HG03571 (cell line): Measurements from ENCODE around the gene PCNX4.

Experiments
- ATAC-seq: cut with Tn5 transposase; IDR thresholded peaks from one replicate; pipeline ENCODE4 v1.9.1; 2021; ENCODE audit not compliant: unreplicated experiment

PCNX4 gene

DNA sequence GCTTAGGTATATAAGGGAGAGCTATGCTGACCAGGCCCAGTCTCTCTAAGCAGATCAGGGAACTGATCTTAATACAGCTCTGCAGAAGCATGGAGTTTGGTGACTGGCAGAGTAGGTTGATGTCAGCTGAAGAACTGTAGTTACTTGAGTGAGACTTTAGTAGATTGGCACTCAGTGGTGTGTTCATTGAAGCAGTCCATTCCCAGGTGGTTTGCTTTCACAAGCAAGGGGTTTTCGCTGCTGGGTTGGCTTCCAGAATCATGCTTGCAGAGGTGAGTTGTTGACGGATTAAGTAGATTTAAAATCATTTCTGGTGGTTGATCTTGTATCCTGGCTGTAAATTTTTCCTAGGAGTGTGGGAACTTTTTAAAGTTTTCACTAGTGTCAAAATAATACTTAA is 80.0 kb downstream of the PCNX4 start:
- no peak for ATAC-seq

DNA sequence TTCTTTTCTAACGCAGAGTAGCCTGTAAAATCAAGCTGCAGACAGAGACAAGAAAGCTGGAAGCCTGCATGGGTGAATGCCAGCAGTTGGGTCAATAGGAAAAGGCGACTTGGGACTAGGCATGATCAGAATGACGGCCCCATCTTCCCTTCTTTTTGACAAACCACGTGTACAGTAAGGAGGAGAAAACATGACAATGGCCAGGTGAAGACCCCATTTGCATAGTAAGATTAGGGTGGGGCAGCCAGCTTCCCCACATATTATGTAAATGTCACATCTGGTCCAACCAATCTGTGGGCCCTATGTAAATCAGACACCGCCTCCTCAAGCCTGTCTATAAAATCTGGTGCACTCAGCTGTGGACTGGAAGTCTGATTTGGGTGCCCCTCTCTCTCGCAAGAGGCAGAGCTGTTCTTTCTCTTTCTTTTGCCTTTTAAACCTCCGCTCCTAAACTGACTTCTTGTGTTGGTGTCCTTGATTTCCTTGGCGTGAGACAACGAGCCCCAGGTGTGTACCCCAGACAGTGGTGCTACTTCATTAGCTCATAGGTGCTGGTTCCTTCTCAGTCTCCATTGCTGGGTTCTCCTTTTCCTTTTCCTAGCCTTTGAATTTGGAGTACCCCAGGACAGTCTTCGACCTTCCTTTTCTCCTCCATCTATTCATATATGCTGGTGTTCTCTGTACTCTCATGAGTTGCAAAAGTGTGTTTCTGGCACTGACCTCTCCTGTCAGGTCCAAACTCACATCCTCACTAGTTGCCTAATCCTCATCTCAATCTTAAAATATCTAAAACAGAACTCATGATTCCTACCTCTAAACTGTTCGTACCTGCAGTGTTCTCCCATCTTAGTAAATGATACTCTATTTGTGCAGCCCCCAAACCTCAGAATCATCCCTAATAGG is 82.9 kb downstream of the PCNX4 start:
- ATAC-seq = no peak

DNA sequence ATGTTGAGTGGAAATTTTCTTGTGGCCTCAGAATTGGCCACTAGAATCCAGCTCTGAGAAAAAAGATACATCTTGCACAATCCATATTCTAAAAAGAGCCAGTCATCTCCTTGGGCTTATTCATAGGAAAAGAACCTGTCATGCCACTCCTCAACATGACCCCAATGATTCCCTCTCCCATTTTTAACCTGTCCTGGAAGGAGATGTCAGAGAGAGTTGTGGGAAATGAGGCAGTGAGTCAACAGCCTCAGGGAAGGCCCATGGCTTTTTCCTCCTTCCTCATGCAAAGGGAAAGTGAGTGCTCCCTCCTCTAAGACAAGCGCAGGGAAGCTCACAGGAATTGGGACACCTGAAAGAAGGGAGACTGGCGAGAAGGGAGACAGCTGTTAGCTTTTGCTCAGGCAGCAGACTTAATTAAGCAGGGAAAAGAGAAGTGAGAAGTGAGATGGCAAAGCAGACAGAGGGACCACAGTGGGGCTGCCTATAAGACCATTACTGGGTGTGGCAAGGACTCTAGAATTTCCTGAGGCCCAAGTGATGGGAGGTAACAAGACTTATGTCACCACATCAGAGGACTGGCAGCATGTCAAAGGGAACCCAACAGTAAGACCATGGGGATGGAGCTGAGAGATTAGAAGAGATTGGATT is 83.7 kb downstream of the PCNX4 start:
- no peak for ATAC-seq

DNA sequence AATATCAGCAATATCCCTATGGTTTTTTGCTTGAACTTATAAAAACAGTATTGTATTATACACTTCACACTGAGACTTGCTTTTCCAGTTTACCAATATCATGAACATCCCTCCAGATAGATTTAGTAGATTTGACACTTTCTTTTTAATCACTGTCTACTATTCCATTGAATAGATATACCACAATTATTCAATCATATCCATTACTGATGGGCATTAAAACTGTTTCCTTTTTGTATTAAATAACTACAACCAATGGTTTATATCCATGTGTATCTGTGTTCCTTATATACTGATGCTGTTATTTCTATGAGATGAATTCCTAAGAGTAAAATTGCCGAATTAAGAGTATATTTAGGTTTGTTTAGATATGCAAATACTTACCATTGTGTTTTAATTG is 86.4 kb downstream of the PCNX4 start:
- no peak for ATAC-seq

DNA sequence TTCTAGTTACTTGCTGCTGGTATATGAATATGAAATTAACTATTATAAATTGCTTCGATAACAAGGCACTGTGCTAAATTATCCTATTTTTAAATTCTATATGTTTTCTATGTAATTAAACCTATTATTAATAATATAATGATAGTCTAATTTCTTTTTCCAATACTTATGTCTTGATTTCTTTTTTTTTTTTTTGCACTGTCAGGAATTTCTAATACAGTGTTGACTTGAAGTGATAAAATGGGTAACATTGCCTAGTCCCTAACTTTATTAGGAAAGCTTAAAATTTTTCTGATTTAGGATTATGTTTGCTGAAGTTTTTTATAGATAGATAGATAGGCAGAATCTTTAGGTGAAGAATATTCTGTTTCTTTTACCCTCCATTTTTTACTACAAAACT is 87.1 kb downstream of the PCNX4 start:
- ATAC-seq = no peak

DNA sequence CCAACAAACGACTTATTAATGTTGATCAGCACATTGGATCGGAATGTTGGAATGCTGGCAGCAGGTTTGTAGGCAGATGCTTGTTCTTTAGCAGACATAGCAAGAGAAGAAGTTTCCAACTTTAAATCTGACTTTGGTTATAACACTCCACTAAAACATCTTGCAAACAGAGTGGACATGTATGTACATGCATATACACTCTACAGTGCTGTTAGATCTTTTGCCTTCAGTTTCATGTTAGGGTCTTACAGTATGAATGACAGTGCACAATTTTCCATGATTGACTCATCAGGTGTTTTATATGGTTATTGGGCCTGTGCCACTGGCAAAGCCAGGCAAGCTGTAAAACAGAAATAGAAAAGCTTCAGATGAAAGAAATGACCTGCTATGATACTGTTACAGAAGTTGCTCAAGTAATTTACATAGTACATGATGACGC is 87.7 kb downstream of the PCNX4 start:
- ATAC-seq = no peak

DNA sequence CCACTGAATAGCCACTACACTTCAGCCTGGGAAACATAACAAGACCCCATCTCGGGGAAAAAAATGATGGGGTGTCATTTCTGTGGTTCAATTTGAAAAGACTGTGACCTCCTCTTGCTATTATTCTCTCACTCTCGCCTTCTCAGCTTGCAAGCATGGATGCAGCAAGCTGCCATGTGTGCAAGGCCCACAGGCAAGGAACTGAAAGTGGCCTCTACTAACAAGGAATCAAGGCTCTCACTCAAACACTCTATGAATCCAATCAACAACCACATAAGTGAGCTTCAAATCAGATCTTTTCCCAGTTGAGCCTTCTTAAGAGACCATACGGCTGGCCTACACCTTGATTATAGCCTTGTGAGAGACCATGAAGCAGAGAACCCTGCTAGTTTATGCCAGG is 91.4 kb downstream of the PCNX4 start:
- peak; percentile 17 for ATAC-seq

DNA sequence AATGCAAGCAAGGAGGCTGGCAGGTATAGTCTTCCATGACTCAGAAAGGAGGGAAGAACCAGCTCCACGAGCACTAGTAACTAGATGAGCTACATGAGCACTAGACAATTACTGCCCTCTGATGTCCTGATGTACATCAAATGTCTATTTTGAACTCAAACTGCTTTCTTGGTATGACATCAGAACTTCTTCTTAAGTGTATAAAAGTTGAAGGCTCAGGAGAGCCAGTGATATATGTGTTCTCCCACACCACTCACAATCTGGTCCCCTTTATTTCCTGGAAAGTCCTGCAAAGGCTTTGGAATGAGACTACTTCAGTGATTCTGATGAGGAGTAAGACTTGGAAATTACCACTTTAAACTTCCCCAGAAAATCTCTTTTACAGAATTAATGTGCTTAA is 92.0 kb downstream of the PCNX4 start:
- peak; percentile 27 for ATAC-seq

DNA sequence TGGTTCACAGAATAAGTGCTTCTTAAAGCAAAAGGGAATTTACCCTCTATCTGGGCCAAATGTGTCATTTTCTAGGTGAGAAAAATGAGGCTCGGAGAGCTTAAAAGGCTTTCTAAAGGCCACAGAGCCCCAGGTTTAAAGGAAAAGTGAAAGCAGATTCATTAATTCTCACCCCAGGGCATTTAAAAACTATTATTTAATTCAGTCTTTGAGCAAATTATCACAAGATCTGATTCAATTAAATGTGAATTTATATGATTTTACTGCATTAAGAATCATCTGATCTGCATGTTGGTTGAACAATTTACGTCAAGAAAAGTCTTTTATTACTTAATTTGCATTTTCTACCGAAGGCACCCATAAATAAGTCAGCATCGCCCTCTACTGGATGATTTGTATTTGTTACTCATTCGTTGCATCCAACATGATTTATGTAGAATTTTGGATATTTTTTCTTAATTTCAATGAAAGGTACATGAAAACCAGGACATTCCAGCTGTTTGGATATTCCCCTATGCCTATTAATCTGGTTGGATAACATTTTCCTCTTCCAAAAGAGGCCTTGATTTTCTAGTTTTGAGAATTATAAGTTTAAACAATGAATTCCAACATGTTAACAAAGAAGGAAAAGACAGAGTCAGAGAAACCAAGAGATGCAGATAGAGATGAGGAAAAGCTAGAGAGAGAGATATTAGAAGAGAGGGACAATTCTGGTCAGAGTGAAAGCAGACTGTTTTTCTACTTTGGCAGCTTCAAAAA is 92.6 kb downstream of the PCNX4 start:
- ATAC-seq = peak; percentile 52

DNA sequence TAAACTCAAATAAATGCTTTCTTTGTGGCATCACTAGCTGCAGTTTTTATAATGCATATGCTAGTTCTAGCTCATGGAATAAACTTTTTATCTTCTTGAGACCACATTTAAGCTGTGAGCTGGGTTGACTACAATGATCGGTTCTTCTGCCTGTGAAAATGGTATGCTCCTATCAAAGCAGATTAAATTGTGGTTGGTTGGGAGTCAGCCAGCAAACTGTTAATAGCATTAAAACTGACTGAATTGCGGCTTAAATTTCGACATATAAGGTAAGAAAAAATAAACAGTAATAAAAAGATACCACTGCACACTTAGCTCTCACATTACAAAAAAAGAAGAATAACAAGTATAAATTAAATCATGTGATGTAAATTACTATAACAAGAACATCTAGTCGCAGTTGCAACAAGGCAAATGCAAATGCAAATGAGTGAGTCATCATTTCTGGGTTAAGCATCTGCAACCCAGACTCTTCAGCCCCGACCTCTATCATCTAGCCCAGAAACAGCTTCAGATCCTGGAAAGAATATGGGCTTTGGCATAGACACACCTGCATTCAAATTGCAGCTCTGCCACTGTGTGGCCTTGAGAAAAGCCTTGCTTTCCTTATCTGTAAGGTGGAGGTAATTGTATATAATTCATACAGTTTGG is 93.3 kb downstream of the PCNX4 start:
- no peak for ATAC-seq

DNA sequence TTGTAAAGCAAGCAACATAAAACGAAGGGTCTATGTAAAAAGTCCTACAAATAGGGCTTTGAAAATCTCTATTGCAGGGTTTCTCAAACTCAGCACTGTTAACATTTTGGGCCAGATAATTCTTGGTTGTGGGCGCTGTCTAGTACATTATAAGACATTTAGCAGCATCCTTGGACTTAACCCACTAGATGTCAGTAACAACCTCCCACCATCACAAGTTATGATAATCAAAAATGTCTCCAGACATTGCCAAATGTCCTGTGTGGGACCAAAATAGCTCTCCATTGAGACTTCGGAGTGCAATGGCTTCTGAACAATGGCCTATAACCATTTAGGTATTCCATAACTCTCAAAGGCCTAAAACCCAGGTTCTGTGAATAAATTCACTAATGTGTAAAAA is 96.4 kb downstream of the PCNX4 start:
- no peak for ATAC-seq

DNA sequence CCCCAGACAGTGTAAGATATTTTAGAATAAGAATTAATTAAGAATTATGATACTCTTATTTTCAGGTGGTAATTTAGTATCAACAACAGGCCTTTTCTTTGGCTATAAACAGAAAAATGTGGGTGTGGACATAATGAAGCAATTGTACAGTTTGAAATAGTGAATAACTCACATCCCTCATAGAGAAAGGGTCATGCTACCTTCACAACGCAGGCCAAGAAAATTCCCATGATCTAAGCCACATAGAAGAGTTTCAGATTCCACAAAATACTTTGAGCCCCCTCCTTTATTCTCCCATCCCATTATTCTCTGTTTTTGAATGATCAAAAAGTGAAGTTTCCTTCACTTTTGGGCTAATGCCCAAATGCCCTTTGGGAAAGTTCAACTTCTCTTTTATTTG is 97.0 kb downstream of the PCNX4 start:
- ATAC-seq = no peak

DNA sequence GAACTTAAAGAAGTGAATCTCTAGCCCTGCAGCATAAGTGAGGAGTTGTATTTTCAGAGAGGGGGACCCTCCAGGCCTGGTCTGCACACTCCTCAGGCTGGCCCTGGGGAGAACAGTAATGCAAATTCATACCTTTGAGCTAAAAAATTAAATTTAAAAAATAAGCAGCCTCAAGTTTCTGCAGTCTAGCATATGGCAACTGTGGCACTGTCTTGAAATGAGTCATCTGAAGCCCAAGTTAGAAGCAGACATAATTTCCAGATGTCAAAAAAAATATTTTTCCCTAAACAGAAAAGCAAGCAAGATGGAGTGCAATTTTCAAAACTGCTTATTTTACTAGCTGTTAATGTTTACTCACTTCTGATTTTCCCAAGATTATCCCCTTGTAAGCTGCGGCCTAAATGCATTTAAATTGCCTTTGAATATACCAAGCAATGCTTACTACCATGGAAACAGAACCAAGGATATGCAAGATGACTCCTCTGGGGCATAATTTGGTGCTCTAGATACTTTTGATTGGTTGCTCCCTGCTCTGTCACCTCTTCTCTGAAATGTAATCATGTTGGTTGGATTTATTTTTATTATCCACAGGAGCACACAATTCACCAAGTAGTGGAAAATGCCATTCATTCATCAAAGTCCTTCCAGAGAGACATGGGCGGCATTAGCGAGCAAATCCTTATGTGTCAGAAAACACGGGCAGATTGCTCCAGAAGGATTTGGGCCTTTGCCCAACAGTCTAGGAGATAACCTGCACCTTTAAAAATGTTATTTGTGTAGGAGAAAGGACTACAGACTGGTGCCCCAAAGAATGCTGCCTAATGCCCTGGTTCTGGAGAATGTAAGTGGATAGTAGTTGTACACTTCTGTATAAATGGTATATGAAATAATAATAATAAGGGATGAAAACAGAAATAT is 98.5 kb downstream of the PCNX4 start:
- ATAC-seq = no peak

DNA sequence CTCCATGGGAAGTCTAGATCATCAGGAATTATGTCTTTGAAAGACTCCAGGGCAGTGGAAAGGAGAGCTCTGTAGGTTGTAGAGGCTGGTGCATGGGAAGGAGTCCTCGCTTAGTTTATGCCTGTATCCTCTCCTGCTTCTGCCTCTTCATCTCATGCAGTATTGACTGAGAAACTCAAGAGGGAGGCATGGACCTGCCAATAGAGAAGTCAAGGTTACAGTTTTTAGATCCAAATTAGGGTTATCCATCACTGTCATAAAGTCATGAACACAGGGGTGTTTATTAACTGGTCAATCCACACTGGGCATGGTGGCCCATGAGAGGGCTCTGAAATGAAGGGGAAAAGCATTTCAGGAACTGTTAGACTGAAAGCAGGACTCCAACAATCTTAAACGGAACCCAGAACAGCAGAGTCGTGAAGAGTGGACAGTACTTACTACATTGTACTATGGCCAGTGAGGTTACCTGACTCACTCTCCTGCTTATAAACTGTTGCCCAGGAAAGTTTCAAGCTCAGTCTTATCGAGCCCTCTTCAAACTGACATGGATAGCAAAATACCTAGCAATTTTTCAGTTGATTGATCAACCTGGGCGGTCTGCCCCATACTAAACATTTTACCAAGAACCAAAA is 103.6 kb downstream of the PCNX4 start:
- peak; percentile 65 for ATAC-seq

DNA sequence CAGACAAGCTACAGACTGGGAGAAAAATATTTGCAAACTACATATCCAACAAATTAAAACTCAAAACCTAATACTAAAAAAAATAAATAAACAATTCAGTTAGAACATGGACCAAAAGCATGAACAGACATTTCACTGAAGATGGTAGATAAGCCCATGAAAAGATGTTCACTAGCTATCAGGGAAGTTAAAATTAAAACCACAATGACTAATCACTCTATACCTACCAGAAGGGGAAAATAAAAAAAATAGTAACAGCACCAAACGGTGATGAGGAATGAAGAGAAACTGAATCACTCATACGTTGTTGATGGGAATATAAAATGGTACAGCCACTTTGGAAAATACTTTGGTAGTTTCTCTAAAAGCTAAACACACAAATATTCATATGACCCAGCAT is 104.6 kb downstream of the PCNX4 start:
- no peak for ATAC-seq

DNA sequence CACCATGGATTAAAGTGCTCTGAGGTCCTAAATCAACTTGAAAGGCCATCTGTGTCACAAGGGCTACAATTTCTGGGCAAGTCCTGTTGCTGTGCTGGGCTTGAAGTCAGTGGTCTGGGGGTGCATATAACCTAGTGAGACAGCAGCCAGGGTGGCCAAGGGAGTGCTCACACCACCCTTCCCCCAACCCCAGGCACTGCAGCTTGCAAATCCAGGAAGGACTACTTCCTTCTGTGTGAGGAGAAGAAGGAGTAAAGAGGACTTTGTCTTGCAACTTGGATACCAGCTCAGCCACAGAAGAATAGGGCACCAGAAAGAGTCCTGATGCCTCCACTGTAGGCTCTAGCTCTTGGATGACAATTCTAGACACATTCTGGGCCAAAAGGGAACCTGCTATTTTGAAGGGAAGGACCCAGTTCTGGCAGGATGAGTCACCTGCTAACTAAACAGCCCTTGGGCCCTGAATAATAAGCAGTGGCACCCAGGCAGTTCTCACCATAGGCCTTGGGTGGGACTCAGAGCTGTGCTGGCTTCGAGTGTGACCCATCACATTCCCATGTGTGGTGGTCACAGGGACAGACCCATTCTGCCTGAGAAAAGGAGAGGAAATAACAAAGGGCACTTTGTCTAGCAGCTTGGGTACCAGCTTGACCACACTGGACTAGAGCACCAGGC is 106.0 kb downstream of the PCNX4 start:
- no peak for ATAC-seq

DNA sequence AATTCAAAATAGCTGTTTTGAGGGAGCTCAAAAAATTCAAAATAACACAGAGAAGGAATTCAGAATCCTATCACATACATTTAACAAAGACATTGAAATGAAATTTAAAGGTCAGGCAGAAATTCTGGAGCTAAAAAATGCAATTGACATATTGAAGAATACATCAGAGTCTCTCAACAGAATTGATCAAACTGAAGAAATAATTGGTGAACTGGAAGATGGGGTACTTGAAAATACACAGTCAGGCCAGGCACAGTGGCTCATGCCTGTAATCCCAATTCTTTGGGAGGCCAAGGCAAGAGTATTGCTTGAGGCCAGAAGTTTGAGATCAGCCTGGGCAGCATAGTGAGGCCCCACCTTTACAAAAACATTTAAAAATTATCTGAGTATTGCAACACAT is 107.6 kb downstream of the PCNX4 start:
- ATAC-seq = no peak

DNA sequence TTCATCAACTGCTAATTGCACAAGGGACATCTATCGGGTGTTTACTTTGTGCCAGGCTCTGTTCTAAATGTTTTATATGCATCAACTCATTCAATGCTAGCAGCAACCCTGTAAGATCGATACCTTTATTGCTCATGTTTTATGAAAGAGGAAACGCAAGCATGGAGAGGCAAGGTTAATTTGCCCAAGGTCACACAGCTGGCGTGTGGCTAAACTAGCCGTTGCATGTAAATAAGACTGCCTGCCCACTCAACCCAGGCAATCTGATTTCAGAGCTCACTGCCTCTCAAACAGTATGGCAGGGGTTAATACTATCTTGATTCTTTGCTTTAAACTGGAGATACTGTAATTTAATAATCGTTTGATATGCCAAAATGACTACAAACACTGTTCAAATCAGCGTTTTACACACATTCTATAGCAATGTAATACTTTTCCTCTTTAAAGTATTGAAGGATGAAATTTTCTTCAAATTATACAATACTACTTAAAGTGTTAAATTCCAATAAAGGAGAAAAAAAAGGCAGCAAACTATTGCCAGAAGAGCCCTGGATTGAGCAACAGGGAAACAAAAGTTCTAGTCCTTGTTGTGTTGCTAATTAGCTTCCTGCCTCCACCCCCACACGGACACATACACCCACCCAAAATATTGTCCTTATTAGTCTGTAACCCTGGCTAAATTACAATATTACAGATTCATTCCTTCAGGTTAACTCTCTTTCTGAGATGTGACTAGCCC is 112.5 kb downstream of the PCNX4 start:
- ATAC-seq = peak; percentile 67
